Urothelium cell line (cell line): ENCODE results near the gene IHH.

Experiments used
- DNase-seq: peaks from one replicate; pipeline ENCODE4 v3.0.0; 2011; ENCODE audit warnings: low spot score, mixed read lengths
- FAIRE-seq: peaks from 2 replicates; lab custom pipeline; 2011; peaks lifted over from hg19 to GRCh38; lab: Jason Lieb, UNC

IHH gene

DNA sequence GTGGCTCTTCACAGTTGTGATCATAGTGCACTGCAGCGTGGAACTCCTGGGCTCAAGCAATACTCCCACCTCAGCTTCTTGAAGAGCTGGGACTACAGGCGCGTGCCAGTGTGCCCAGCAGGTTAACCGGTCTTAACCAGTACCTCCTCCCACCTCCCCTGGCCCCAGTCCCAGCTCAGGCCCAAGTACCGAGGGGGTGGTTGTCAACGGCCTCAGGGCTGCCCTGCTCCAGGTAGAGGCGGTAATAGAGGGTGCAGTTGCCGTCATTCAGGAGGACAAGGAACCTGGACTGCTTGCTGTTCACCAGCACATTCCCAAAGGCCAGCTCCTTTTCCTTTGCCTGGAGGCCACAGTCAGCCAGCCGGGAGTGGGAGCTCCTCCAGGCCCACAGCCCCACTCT is 39.1 kb downstream of the IHH start:
- no peak for FAIRE-seq
- no peak for DNase-seq

DNA sequence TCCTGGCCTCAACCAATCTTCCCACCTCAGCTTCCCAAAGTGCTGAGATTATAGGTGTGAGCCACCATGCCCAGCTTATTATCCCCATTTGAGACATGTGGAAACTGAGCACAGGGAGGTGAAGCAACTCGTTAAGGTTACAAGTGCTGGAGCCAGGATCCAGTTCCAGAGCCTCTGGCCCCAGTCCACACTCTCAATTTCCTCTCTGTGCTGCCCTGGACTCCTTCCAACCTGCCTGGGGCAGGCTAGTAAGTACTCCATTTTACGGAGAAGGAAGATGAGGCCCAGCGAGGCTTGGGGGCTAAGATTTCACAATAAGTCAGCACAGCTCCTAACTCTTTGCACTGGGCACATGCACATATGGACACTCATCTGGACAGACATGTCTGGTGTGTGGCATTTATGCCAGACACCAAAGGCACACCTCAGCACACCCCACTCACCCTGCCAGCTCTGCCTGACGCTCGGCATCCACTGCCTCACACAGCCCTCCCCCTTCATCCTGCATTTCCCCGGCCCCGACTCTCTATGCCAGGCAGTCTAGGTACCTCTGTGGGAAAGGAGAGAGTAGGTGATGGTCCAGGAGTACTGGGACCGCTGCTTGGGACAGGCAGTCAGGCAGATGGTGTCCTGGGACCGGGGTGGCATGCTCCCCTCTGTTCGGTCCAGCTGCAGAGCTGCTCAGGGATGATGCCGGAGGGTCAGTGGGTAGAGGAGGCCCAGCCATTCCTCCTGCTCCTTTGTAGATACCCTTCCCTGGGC is 39.9 kb downstream of the IHH start:
- DNase-seq, result no peak
- FAIRE-seq, result no peak

DNA sequence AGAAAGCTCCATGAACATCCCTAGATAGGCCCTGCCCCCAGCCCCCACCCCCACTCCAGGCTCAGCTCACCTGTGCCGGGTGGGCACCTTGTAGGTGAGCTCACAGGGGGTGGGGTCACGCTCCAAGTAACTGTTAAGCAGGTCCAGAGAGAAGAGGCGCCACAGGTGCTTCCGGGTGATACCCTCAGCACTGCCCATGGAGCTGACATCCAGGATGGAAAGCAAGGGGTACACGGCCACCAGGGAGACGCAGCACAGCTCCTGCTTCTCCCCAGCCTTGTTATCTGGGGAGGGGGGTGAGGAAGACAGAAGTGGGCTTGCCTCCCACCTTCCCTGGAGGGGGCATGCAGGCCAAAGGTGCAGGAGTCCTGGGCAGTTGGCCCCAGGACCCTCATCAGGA is 41.3 kb downstream of the IHH start:
- FAIRE-seq, result no peak

DNA sequence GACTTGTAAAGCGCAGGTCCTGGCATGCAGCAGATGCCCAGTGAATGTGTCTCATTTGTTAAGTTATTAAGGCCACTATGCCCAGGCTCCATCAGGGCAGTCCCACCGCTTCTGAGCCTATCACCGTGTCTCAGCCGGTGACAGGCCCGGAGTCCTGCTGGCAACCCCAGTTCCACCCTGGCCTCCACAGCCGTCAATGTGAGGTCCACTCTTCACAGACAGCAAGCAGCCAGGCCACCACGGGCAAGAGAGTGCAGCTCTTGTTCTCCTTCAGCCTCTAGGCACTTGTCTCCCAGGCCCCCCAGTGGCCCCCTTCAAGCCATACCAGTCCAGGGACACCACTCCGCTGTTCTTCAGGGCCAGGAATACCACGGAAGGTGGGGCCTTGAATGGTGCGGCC is 42.0 kb downstream of the IHH start:
- FAIRE-seq (no peak), DNase-seq (no peak)

More for the DNA sequence above, 41.3 kb downstream of the IHH start:
- no peak for DNase-seq

DNA sequence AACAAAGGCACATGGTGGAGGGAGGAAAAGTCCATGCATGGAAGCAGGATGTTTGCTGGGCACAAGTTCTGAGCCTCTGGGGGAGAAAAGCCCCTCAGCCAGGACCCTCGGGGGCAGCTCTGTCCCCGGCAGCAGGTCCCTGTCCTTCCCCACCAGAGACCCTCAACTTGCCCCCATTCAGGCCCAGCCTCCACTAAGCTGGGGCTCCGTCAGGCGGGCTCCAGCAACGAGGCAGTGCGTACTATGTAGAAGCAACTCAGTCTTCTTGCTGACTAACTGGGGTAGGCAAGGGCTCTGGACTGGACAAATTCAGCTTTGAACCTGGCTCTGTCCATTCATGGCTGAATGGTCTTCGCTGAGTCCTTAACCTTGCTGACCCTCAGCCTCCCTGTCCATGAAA is 42.4 kb downstream of the IHH start:
- FAIRE-seq (no peak), DNase-seq (no peak)

DNA sequence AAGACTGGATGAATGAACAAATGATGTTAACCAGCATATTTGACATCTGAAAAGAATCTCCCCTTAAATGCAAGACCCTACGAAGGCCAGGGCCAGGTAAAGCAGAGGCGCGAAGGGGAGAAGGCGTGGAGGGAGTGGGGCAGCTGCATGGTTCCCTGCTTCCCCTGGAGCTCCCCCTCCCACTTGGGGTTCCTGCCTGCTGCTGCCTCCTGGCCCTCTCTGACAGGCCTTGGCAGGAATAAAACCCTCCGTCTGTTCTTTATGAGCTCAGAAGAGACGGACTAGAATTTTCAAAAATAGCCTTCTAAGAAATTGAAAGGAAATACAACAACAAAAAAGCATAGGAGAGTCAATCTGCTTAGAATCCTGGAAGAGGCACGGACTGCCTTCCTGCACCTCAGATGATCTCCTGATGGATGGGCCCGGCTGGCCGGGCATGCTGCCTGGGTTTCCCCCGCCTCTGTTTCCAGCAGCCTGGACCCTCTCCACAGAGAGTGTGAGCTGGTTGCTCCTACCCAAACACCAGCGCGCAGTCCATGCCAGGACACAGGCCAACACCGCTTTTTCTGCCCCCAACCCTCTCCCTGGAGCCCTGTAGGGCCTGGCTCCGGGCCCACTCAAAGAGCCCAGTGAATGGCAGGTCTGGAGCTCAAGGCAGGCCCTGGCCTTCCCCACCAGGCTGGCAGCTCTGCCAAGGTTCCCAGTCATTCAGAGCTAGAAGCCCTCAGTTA is 43.4 kb downstream of the IHH start:
- no peak for DNase-seq
- no peak for FAIRE-seq

DNA sequence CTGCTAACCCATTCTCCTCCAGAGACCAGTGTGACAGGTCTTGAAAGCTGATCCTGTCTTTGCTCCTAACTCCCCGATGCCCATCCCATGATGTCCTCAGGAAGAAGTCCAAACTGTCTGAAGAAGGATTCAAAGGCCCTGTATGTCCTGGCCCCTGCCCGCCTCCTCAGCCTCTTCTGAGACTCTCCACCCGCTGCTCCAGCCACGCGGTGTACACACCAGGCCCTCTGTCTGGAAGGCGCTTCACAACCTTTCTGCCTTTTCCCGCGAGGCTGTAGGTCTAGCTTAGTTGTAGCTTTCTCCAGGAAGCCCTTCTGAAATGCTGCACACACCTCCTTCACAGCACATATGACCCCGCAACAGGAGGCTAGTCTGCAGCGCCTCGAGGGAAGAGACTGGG is 44.0 kb downstream of the IHH start:
- DNase-seq (no peak), FAIRE-seq (no peak)

DNA sequence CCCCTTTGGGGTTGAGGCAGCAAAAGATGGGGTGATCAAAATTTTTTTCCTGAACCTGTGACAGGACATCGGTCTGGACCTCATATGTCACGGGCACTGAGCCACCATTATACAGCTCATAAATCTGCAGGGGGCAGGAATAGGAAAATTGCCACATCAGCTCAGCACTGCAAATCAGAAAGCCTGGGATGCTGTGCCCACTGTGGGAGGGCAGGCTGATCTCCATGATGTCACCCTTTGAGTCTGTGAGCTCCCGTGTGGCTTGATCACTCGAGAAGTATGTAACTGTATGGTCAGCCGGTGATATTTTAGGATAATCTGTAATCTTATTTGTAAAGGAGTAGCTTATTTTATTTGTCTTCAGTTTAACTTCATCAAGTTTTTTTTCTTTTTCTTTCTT is 49.8 kb downstream of the IHH start:
- DNase-seq (no peak), FAIRE-seq (no peak)

DNA sequence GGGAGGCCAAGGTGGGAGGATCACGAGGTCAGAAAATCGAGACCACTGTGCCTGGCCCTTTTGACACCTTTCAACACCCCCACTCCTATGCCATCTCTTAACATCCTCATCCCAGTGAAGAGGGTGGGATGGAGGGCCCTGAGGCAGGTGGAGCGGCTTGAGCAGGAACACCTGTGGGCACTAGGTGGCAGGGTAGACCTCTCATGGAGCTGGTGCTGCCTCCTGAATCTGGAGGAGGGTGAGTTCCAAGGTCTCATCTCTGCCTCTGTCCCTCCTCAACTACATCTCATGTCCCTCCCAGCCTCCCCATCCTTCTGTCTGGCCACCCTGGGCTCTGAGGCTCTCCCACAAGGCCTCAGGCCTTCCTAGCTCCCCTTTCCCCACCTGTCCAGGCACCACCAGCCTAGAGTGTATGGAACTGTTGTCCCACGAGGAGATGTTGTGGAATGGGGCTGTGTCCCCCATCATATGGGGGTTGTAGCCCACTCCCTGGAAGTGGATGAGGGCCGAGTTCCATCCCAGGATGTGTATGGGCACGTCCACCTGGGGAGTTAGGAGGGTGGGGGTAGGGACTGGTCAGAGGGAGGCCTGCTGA is 50.5 kb downstream of the IHH start:
- DNase-seq, result peak; percentile 65

DNA sequence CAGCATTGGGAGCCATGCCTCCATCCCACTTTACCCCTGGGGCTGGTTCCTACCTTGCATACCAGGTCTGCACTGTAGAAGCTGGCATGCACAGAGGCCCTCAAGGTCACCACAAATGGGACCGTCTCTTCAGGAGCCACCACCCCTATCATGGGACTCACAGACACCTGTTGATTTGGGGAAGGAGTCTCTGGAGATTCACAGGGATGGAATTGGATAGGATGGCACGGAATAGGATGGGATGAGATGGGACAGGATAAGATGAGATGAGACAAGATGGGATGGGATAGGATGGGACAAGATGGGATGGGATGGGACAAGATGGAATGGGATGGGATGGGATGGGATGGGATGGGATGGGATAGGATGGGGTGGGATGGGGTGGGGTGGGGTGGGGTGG is 51.4 kb downstream of the IHH start:
- FAIRE-seq, result no peak

More for the DNA sequence above, 50.5 kb downstream of the IHH start:
- FAIRE-seq, result no peak

More for the DNA sequence above, 51.4 kb downstream of the IHH start:
- no peak for DNase-seq
